Measurements from ENCODE around the gene NKX2-3.

DNA sequence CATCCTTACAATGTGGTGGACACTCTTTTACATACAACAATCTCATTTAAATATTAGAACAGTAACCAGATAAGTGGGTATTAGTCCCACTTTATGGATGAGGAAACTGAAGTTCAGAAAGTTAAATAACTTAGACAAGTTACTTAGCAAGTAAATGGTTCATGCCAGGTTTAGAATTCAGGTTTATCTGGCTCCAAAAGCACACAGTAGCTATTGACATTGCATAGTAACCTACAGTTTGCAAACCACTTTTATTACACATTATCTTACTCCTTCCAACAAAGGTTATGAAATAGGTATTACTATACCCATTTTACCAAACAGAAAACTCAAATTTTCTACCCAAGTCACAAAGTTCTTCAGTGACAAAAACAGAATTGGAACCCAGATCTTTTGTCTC lies 19.7 kb upstream of the NKX2-3 start:
- no peak for TF ChIP-seq POLR2AphosphoS5 (IDR thresholded peaks at IDR 0.05)
- TF ChIP-seq CTCF (IDR thresholded peaks at IDR 0.05 in 8 of 11, conservative IDR thresholded peaks at IDR 0.05 in 3 of 11): no peak
